OCI-LY3 (cell line): ENCODE data around the gene MDP1.
"Not testable (repeated sequence)": the region's sequence is repeated elsewhere in the genome, so short reads cannot be mapped to it uniquely, and the experiment has no call there.

Source experiments
- H2AFZ ChIP-seq: fragments of 200-600, 300-600 bp; shearing (Covaris generic); 2 replicates; pipeline ENCODE4 v1.6.0; 2014; ENCODE audit warnings: antibody characterized with exemption, low read depth, low read length
- H3K27ac ChIP-seq: fragments of 200-600, 300-600 bp; sonication (generic); 2 replicates; pipeline ENCODE4 v1.5.1; 2014; ENCODE audit warnings: mild to moderate bottlenecking, low read length, moderate library complexity, mixed read lengths
- H3K27me3 ChIP-seq: fragments of 200-600, 300-600 bp; sonication (generic); 2 replicates; pipeline ENCODE4 v1.6.1; 2014; ENCODE audit warnings: low read depth, low read length, mixed read lengths
- H3K36me3 ChIP-seq: fragments of 200-600, 300-600 bp; sonication (generic); replicated peaks from 2 replicates; pipeline ENCODE3; 2014; ENCODE audit warnings: low read depth, low read length, mixed read lengths
- H3K4me1 ChIP-seq: fragments of 300-600, 200-600 bp; sonication (generic); 2 replicates; pipeline ENCODE4 v1.6.1; 2014; ENCODE audit warnings: low read length, mixed read lengths
- H3K4me2 ChIP-seq: fragments of 200-600, 300-600 bp; sonication (generic); 2 replicates; pipeline ENCODE4 v1.6.1; 2014; ENCODE audit warnings: low read length, mixed read lengths
- H3K4me3 ChIP-seq: fragments of 300-600, 200-600 bp; sonication (generic); 2 replicates; pipeline ENCODE4 v1.5.1; 2014; ENCODE audit warnings: antibody characterized with exemption, mild to moderate bottlenecking, low read length, moderate library complexity
- H3K79me2 ChIP-seq: fragments of 300-600, 200-600 bp; shearing (Covaris generic); 2 replicates; pipeline ENCODE4 v1.6.1; 2014; ENCODE audit warnings: mild to moderate bottlenecking, low read length, mixed read lengths
- H3K9ac ChIP-seq: fragments of 300-600, 200-600 bp; shearing (Covaris generic); 2 replicates; pipeline ENCODE4 v1.6.0; 2014; ENCODE audit warnings: mild to moderate bottlenecking, low read length, moderate library complexity
- H3K9me3 ChIP-seq: fragments of 200-600, 300-600 bp; shearing (Covaris generic); 2 replicates; pipeline ENCODE4 v1.6.1; 2014; ENCODE audit warnings: low read length, mixed read lengths; ENCODE audit not compliant: insufficient read depth
- H4K20me1 ChIP-seq: fragments of 200-600, 300-600 bp; sonication (generic); 2 replicates; pipeline ENCODE4 v1.6.1; 2016; ENCODE audit warnings: low read length, mixed read lengths; ENCODE audit not compliant: insufficient read depth
- EZH2phosphoT487 ChIP-seq: fragments of 200-600 bp; shearing (Covaris generic); IDR thresholded peaks from 2 replicates; pipeline ENCODE4 v1.6.1; 2018; ENCODE audit warnings: antibody characterized with exemption, mixed run types, low read depth
- TF ChIP-seq, protein P1 (sequence below): fragments of 200-600, 300-600 bp; sonication (generic); IDR thresholded peaks from 2 replicates; pipeline ENCODE4 v1.5.1; 2014; ENCODE audit warnings: antibody characterized with exemption, low read length, low read depth

Gene MDP1

GRCh38 chr14:24207625-24208024 is 8.2 kb downstream of the MDP1 start:
- H2AFZ ChIP-seq, result no peak overlapping the region
- no peaks in the 10 kb centered on the region; the same call in 1 of the 2 replicates for H3K4me1 ChIP-seq
- H3K4me3 ChIP-seq, result no peak overlapping the region
- H3K27me3 ChIP-seq, result no peaks in the 10 kb centered on the region
- TF ChIP-seq EZH2phosphoT487, result no peak
- TF ChIP-seq, protein P1, sequence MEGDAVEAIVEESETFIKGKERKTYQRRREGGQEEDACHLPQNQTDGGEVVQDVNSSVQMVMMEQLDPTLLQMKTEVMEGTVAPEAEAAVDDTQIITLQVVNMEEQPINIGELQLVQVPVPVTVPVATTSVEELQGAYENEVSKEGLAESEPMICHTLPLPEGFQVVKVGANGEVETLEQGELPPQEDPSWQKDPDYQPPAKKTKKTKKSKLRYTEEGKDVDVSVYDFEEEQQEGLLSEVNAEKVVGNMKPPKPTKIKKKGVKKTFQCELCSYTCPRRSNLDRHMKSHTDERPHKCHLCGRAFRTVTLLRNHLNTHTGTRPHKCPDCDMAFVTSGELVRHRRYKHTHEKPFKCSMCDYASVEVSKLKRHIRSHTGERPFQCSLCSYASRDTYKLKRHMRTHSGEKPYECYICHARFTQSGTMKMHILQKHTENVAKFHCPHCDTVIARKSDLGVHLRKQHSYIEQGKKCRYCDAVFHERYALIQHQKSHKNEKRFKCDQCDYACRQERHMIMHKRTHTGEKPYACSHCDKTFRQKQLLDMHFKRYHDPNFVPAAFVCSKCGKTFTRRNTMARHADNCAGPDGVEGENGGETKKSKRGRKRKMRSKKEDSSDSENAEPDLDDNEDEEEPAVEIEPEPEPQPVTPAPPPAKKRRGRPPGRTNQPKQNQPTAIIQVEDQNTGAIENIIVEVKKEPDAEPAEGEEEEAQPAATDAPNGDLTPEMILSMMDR, result no peak
- H3K9me3 ChIP-seq, result no peaks in the 10 kb centered on the region
- H3K36me3 ChIP-seq, result peaks cover 53% of the 10 kb centered on the region
- peaks cover 7% of the 10 kb centered on the region for H3K79me2 ChIP-seq
- no peak overlapping the region for H3K9ac ChIP-seq
- no peak overlapping the region for H3K27ac ChIP-seq
- 0 out of 2 replicates have a peak, but pooled peaks cover 2% of the 10 kb centered on the region for H4K20me1 ChIP-seq
- no peak overlapping the region for H3K4me2 ChIP-seq

- Histone ChIP-seq H3K36me3 (peaks cover 53% of the 10 kb centered on the region), H3K27me3 (no peaks in the 10 kb centered on the region), H3K4me1 (no peaks in the 10 kb centered on the region), H2AFZ (no peak overlapping the region), H3K9me3 (no peaks in the 10 kb centered on the region), H4K20me1 (0 out of 2 replicates have a peak, but pooled peaks cover 2% of the 10 kb centered on the region), H3K4me3 (no peak overlapping the region), H3K9ac (no peak overlapping the region), H3K4me2 (no peak overlapping the region), H3K27ac (no peak overlapping the region), H3K79me2 (peaks cover 3% of the 10 kb centered on the region)
- TF ChIP-seq EZH2phosphoT487, result no peak
- TF ChIP-seq, protein P1, result no peak
Measured at GRCh38 chr14:24207104-24207551, 8.7 kb downstream of the MDP1 start.

DNA sequence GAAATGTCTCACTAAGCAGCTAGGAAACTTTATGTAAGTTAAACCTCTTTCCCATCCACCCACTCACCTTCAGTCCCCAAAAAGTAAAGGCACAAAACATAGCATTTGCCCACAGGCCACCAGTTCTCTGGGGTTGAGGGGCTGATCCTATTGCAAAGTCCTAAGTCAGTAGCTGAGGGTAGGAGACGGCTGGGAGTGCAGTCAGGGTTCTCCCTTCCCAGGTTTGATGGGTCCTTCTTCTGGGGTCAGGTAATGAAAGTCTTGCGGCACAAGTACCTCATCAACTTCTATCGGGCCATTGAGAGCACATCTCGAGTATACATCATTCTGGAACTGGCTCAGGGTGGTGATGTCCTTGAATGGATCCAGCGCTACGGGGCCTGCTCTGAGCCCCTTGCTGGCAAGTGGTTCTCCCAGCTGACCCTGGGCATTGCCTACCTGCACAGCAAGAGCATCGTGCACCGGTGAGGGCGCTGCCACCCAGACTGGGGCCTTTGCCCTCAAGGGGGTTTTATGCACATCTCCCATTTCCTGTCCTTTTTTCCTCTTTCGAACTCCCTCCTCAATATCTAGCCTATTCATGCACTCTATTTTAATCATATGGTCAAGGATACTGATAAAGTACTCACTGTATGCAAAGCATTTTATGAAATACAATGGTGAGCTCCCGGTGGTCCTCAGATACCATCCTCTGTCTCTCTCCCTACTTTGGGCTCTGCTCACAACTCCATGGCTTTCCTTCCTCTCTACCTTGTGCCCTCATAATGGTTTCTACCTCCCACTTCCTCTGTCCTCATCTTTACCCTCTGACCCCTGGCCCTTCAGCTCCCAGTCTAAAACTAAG is 9.4 kb downstream of the MDP1 start:
- no peak for TF ChIP-seq EZH2phosphoT487
- no peaks in the 10 kb centered on the region for H3K4me1 ChIP-seq
- H2AFZ ChIP-seq, result no peak overlapping the region
- H3K36me3 ChIP-seq, result peaks cover 56% of the 10 kb centered on the region
- no peak overlapping the region for H3K4me2 ChIP-seq
- H3K4me3 ChIP-seq, result no peak overlapping the region
- H3K79me2 ChIP-seq, result no peaks in the 10 kb centered on the region
- H3K9ac ChIP-seq, result no peak overlapping the region
- H3K9me3 ChIP-seq, result no peaks in the 10 kb centered on the region
- H3K27ac ChIP-seq, result no peak overlapping the region
- H3K27me3 ChIP-seq, result no peaks in the 10 kb centered on the region
- 0 out of 2 replicates have a peak, but pooled peaks cover 2% of the 10 kb centered on the region for H4K20me1 ChIP-seq

DNA sequence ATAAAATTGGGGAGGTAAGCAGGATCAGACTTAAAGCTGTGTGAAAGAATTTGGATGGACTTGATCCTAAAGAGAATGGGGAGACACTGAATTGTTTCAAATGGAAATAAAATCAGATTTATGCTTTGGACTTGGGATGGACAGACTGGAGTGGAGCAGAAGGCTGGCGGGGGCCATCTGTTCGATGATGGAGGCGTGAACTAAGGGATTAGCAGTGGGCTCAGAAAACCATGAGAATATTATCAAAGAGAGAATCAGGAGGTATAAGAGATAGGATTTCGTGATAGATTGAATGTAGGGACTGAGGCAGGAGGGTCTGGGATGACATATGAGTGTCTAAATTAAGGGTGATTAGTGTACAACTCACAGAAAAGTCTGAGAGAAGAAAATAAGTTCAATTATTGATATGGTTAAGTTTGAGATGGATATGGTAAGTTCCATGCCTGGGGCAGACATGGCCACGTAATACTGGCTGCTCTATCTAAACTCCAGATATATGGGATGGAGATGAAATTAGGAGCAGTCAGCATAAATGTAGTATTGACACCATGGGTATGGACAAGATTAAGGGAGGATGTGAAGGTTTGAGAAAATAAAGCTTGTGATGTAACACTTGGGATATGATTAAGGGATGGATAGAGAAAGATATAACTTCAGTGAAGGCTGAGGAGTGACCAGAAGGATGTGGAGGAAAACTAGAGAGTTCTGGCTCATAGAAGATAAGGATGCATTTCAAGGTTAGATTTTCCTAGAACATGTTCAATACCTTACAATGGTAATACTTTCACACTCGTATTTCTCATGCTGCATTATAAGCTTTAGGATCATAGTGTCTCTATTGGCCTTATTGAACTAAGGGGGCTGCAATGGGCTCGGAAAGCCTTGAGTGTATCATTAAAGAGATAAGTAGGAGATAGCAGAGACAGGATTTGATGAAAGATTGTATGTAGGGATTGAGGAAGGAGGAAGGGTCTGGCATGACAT is 11.4 kb downstream of the MDP1 start:
- no peak overlapping the region for H3K4me2 ChIP-seq
- H3K9me3 ChIP-seq, result no peaks in the 10 kb centered on the region
- H3K27ac ChIP-seq, result no peak overlapping the region
- no peak overlapping the region for H3K4me3 ChIP-seq
- H3K4me1 ChIP-seq, result no peaks in the 10 kb centered on the region
- H2AFZ ChIP-seq, result no peak overlapping the region
- peaks cover 45% of the 10 kb centered on the region for H3K36me3 ChIP-seq
- no peak overlapping the region for H3K9ac ChIP-seq
- no peaks in the 10 kb centered on the region for H3K27me3 ChIP-seq
- 0 out of 2 replicates have a peak, but pooled peaks cover 2% of the 10 kb centered on the region for H4K20me1 ChIP-seq
- TF ChIP-seq, protein P1, result no peak
- no peak for TF ChIP-seq EZH2phosphoT487
- no peaks in the 10 kb centered on the region for H3K79me2 ChIP-seq

DNA sequence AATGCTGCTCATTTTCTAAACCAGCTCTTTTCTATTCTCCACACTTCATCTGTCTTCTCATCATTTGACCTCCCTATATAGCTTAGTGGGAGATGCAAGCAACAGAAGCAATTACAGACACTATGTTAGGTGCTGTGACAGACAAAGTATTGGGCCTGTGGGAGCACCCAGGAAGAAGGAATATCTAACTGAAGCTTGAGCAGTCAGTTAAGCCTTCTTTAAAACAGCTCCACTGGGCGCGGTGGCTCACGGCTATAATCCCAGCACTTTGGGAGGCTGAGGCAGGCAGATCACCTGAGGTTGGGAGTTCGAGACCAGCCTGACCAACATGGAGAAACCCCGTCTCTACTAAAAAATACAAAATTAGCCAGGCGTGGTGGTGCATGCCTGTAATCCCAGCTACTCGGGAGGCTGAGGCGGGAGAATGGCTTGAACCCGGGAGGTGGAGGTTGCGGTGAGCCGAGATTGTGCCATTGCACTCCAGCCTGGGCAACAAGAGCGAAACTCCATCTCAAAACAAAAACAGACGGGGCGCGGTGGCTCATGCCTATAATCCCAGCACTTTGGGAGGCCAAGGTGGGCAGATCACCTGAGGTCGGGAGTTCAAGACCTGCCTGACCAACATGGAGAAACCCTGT is 12.5 kb downstream of the MDP1 start:
- not testable (repeated sequence) for H3K27ac ChIP-seq, H3K9ac ChIP-seq, H4K20me1 ChIP-seq, H2AFZ ChIP-seq, H3K9me3 ChIP-seq, H3K4me1 ChIP-seq, H3K4me2 ChIP-seq, H3K79me2 ChIP-seq, H3K4me3 ChIP-seq, H3K27me3 ChIP-seq
- H3K36me3 ChIP-seq, result peaks cover 47% of the 10 kb centered on the region

DNA sequence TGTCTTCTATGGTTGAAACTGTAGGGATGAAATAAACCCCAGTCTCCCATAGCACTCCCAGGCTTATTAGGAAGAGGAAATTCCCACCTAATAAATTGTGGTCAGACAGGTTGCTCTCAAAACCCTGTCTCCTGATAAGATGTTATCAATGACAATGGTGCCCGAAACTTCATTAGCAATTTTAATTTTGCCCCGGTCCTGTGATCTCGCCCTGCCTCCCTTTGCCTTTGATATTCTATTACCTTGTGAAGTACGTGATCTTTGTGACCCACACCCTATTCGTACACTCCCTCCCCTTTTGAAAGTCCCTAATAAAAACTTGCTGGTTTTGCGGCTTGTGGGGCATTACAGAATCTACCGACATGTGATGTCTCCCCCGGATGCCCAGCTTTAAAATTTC is 13.3 kb downstream of the MDP1 start:
- peaks cover 39% of the 10 kb centered on the region for H3K36me3 ChIP-seq
- H3K9ac ChIP-seq, H3K79me2 ChIP-seq, H4K20me1 ChIP-seq, H3K4me3 ChIP-seq, H2AFZ ChIP-seq, H3K4me1 ChIP-seq, H3K27me3 ChIP-seq, H3K9me3 ChIP-seq, H3K4me2 ChIP-seq, H3K27ac ChIP-seq: not testable (repeated sequence)
